ENCODE results near the gene COL4A2. TPM values are rescaled to one million over a fixed set of nuclear protein-coding genes. Genes with fewer than 3 reads are reported as not detected.

The COL4A2 gene
- total RNA-seq, 1 experiment from 2014 or later: 74.5 TPM

- Histone ChIP-seq H3K4me1 (ENCODE audit: insufficient read depth, low read length) (no peaks in the 10 kb centered on the region), H3K27me3 (ENCODE audit: low read length) (no peaks in the 10 kb centered on the region), H3K79me2 (ENCODE audit: low read length) (no peaks in the 10 kb centered on the region), H3K4me3 (ENCODE audit: low read length) (no peak overlapping the region), H2AFZ (ENCODE audit: low read length) (no peak overlapping the region), H3K9ac (ENCODE audit: low read length) (no peak overlapping the region), H4K20me1 (ENCODE audit: low read length) (no peaks in the 10 kb centered on the region), H3K27ac (ENCODE audit: low read length) (no peak overlapping the region), H3F3A (ENCODE audit: low read length, unreplicated experiment) (no peaks in the 10 kb centered on the region), H3K9me3 (ENCODE audit: low read length) (no peaks in the 10 kb centered on the region), H3K4me2 (ENCODE audit: low read length) (no peak overlapping the region), H3K36me3 (ENCODE audit: low read depth, low read length) (no peaks in the 10 kb centered on the region), H3K9me2 (replicated peaks; ENCODE audit: low read length) (no peaks in the 10 kb centered on the region)
- DNase-seq: no peak
- BruUV-seq (replicated peaks): no TSS peak
- ChIA-PET CTCF (no interaction called here), POLR2A (ENCODE audit: unreplicated experiment) (no interaction called here)
- no peak for ATAC-seq
- TF ChIP-seq EZH2 (IDR thresholded peaks at IDR 0.05; ENCODE audit: low read length, unreplicated experiment) (no peak), CTCF (conservative IDR thresholded peaks at IDR 0.05; ENCODE audit: low read depth, low read length) (no peak), EZH2phosphoT487 (IDR thresholded peaks at IDR 0.05; ENCODE audit: borderline replicate concordance, low read length) (no peak)
- intact Hi-C loops (cut with micrococcal nuclease): no loop called here
Observed at GRCh38 chr13:110434629-110435028, 127.5 kb downstream of the COL4A2 start.

DNA sequence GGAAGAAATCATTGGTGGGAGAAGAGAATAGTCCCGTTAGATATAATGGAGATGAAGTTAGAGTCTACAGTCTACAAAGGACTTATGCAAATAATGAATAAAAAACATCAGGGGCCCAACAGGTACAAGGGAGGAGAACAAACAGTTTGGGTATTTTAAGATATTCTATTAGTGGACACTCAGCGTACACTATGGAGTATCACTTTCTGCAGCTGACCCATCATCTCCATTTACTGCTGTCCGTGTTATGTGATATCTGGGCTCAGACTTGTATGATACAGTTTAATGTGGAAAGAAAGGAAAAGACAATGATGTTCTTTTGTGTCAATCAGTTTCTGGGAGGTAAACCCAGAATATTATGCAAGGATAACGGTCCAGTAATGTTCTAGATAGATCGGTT, 128.2 kb downstream of the COL4A2 start:
- Histone ChIP-seq H4K20me1 (ENCODE audit: low read length) (no peaks in the 10 kb centered on the region), H3K4me3 (ENCODE audit: low read length) (no peak overlapping the region), H3K4me2 (ENCODE audit: low read length) (no peak overlapping the region), H3K27me3 (ENCODE audit: low read length) (no peaks in the 10 kb centered on the region), H3K27ac (ENCODE audit: low read length) (no peak overlapping the region), H3K9me3 (ENCODE audit: low read length) (no peaks in the 10 kb centered on the region), H3K4me1 (ENCODE audit: insufficient read depth, low read length) (no peaks in the 10 kb centered on the region), H3K79me2 (ENCODE audit: low read length) (no peaks in the 10 kb centered on the region), H3F3A (ENCODE audit: low read length, unreplicated experiment) (no peaks in the 10 kb centered on the region), H3K9me2 (replicated peaks; ENCODE audit: low read length) (no peaks in the 10 kb centered on the region), H2AFZ (ENCODE audit: low read length) (no peak overlapping the region), H3K36me3 (ENCODE audit: low read depth, low read length) (no peaks in the 10 kb centered on the region), H3K9ac (ENCODE audit: low read length) (no peak overlapping the region)
- ATAC-seq (no peak), DNase-seq (no peak)
- POLR2A ChIA-PET (ENCODE audit: unreplicated experiment): interaction anchor here (0.6 kb wide), 1 partner anchor 275 kb away, joined by 4 read pairs; no protein-coding TSS in a partner anchor
- TF ChIP-seq EZH2 (IDR thresholded peaks at IDR 0.05; ENCODE audit: low read length, unreplicated experiment) (no peak), EZH2phosphoT487 (IDR thresholded peaks at IDR 0.05; ENCODE audit: borderline replicate concordance, low read length) (no peak), CTCF (conservative IDR thresholded peaks at IDR 0.05; ENCODE audit: low read depth, low read length) (no peak)
- intact Hi-C loops (cut with micrococcal nuclease): no loop called here
- CTCF ChIA-PET: no interaction called here
- no TSS peak for BruUV-seq (replicated peaks)

DNA sequence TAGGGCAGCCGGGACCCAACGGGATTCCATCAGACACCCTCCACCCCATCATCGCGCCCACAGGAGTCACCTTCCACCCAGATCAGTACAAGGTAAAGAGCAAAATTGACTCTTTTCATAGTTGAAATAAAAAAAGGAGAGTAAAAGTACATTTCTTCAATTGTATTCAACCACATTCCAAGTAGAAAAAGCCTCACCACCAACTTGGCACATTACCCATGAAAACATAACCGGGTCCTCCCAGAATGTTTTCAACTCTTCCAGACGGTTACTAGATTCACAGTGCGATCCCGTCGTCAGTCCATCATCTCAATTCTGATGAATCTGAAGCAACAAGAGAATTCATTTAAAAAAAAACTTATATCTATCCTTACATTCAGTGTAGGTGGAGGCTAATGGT, 129.2 kb downstream of the COL4A2 start:
- Histone ChIP-seq H3K4me1 (ENCODE audit: insufficient read depth, low read length) (no peaks in the 10 kb centered on the region), H3K9me3 (ENCODE audit: low read length) (no peaks in the 10 kb centered on the region), H4K20me1 (ENCODE audit: low read length) (no peaks in the 10 kb centered on the region), H3K79me2 (ENCODE audit: low read length) (no peaks in the 10 kb centered on the region), H3K4me2 (ENCODE audit: low read length) (no peak overlapping the region), H3K36me3 (ENCODE audit: low read depth, low read length) (no peaks in the 10 kb centered on the region), H3K9me2 (replicated peaks; ENCODE audit: low read length) (no peaks in the 10 kb centered on the region), H3K4me3 (ENCODE audit: low read length) (no peak overlapping the region), H3K9ac (ENCODE audit: low read length) (no peak overlapping the region), H2AFZ (ENCODE audit: low read length) (no peak overlapping the region), H3F3A (ENCODE audit: low read length, unreplicated experiment) (no peaks in the 10 kb centered on the region), H3K27me3 (ENCODE audit: low read length) (no peaks in the 10 kb centered on the region), H3K27ac (ENCODE audit: low read length) (no peak overlapping the region)
- no peak for DNase-seq
- TF ChIP-seq EZH2phosphoT487 (IDR thresholded peaks at IDR 0.05; ENCODE audit: borderline replicate concordance, low read length) (no peak), EZH2 (IDR thresholded peaks at IDR 0.05; ENCODE audit: low read length, unreplicated experiment) (no peak), CTCF (conservative IDR thresholded peaks at IDR 0.05; ENCODE audit: low read depth, low read length) (no peak)
- BruUV-seq (replicated peaks): no TSS peak
- ChIA-PET POLR2A (ENCODE audit: unreplicated experiment) (interaction anchor here (0.6 kb wide), 1 partner anchor 276 kb away, joined by 4 read pairs; no protein-coding TSS in a partner anchor), CTCF (no interaction called here)
- ATAC-seq: no peak
- intact Hi-C loops (cut with micrococcal nuclease): no loop called here
